ENCODE data around the gene SLC6A6.

- TF ChIP-seq, protein P1, sequence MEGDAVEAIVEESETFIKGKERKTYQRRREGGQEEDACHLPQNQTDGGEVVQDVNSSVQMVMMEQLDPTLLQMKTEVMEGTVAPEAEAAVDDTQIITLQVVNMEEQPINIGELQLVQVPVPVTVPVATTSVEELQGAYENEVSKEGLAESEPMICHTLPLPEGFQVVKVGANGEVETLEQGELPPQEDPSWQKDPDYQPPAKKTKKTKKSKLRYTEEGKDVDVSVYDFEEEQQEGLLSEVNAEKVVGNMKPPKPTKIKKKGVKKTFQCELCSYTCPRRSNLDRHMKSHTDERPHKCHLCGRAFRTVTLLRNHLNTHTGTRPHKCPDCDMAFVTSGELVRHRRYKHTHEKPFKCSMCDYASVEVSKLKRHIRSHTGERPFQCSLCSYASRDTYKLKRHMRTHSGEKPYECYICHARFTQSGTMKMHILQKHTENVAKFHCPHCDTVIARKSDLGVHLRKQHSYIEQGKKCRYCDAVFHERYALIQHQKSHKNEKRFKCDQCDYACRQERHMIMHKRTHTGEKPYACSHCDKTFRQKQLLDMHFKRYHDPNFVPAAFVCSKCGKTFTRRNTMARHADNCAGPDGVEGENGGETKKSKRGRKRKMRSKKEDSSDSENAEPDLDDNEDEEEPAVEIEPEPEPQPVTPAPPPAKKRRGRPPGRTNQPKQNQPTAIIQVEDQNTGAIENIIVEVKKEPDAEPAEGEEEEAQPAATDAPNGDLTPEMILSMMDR (conservative IDR thresholded peaks at IDR 0.05 in 1 of 2, IDR thresholded peaks at IDR 0.05 in 1 of 2; ENCODE audit: extremely low read depth in 1 of 2, insufficient read depth in 1 of 2, low read depth in 1 of 2, low read length in 2 of 2) = no peak
- no peak for TF ChIP-seq EZH2 (IDR thresholded peaks at IDR 0.05; ENCODE audit: borderline replicate concordance, low read length)
Observed at GRCh38 chr3:14396031-14396692, 6.2 kb upstream of the SLC6A6 start.
